ENCODE results near the gene DAGLA. TPM values are rescaled to one million over a fixed set of nuclear protein-coding genes. Genes with fewer than 3 reads are reported as not detected.

The DAGLA gene
- total RNA-seq, 1 donor from 2014 or later: 1.1 TPM

DNA sequence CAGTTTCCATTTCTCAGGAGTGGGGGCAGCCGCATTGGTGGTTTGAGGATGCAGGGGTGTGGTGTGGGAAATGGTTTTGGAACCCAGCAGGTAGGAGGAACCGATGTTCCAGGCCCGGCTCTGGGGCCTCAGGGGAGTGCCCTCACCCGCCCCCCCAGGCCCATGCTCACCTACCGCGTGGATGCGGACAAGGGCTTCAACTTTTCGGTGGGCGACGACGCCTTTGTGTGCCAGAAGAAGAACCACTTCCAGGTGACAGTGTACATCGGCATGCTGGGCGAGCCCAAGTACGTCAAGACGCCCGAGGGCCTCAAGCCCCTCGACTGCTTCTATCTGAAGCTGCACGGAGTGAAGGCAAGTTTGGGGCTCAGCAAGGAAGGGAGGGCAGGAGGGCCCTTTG lies 93.6 kb downstream of the DAGLA start:
- peaks cover 5% of the 10 kb centered on the region for H3K36me3 Mint-ChIP-seq
- Histone ChIP-seq H3F3A (ENCODE audit: low read depth) (no peaks in the 10 kb centered on the region), H3K9me3 (ENCODE audit: low read depth) (no peaks in the 10 kb centered on the region), H3K79me2 (ENCODE audit: low read depth) (no peaks in the 10 kb centered on the region), H3K9ac (peak overlapping the region; percentile 32), H3K4me2 (no peak overlapping the region), H3K36me3 (no peaks in the 10 kb centered on the region), H4K20me1 (ENCODE audit: low read depth) (no peaks in the 10 kb centered on the region), H2AFZ (replicated peaks) (no peak overlapping the region), H3K27me3 (no peaks in the 10 kb centered on the region), H3K4me3 (no peak overlapping the region), H3K27ac (no peak overlapping the region), H3K4me1 (peaks cover 10% of the 10 kb centered on the region)
- TF ChIP-seq EZH2phosphoT487 (IDR thresholded peaks at IDR 0.05): no peak
- no peak for TF ChIP-seq CTCF (IDR thresholded peaks at IDR 0.05)
- no peak for TF ChIP-seq EZH2 (IDR thresholded peaks at IDR 0.05)
- no peak for DNase-seq (ENCODE audit: low spot score)
- H3K4me1 Mint-ChIP-seq: peaks cover 29% of the 10 kb centered on the region
- H3K27me3 Mint-ChIP-seq (ENCODE audit: insufficient read depth, low read depth): no peaks in the 10 kb centered on the region
- no peaks in the 10 kb centered on the region for H3K9me3 Mint-ChIP-seq
- H3K4me3 Mint-ChIP-seq: no peak overlapping the region
- no peak overlapping the region for H3K27ac Mint-ChIP-seq

DNA sequence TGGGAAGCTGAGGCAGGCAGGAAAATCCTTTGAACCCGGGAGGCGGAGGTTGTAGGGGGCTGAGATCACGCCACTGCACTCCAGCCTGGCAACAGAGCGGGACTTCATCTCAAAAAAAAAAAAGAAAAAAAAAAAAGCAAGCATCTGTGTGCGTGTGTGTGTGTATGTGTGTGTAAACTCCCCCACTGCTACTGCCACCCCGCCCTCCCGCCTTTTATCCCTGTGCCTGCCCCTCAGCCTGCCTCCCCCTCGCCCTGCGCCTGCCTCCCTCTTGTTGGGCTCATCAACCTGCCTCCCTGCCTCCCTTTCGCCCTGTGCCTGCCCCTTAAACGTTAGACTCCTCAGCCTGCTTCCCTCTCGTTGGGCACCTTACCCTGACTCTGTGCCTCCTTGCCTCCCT lies 94.2 kb downstream of the DAGLA start:
- DNase-seq (ENCODE audit: low spot score): no peak
- no peak overlapping the region for H3K9ac ChIP-seq
- H3K4me2 ChIP-seq: no peak overlapping the region
- TF ChIP-seq CTCF (IDR thresholded peaks at IDR 0.05) (no peak), EZH2 (IDR thresholded peaks at IDR 0.05) (no peak), EZH2phosphoT487 (IDR thresholded peaks at IDR 0.05) (no peak)
- H3K4me3 ChIP-seq: no peak overlapping the region
- H3K4me1 ChIP-seq: peaks cover 5% of the 10 kb centered on the region
- peaks cover 29% of the 10 kb centered on the region for H3K4me1 Mint-ChIP-seq
- peak overlapping the region; percentile 90 for H3K27ac Mint-ChIP-seq
- no peaks in the 10 kb centered on the region for H3K27me3 Mint-ChIP-seq (ENCODE audit: insufficient read depth, low read depth)
- no peaks in the 10 kb centered on the region for H3K27me3 ChIP-seq
- H3K27ac ChIP-seq: no peak overlapping the region
- no peak overlapping the region for H3K4me3 Mint-ChIP-seq
- no peak overlapping the region for H2AFZ ChIP-seq (replicated peaks)
- H4K20me1 ChIP-seq (ENCODE audit: low read depth): no peaks in the 10 kb centered on the region
- no peaks in the 10 kb centered on the region for H3K9me3 ChIP-seq (ENCODE audit: low read depth)
- no peaks in the 10 kb centered on the region for H3K9me3 Mint-ChIP-seq
- H3F3A ChIP-seq (ENCODE audit: low read depth): no peaks in the 10 kb centered on the region
- H3K79me2 ChIP-seq (ENCODE audit: low read depth): no peaks in the 10 kb centered on the region
- H3K36me3 Mint-ChIP-seq: peaks cover 5% of the 10 kb centered on the region
- H3K36me3 ChIP-seq: no peaks in the 10 kb centered on the region

DNA sequence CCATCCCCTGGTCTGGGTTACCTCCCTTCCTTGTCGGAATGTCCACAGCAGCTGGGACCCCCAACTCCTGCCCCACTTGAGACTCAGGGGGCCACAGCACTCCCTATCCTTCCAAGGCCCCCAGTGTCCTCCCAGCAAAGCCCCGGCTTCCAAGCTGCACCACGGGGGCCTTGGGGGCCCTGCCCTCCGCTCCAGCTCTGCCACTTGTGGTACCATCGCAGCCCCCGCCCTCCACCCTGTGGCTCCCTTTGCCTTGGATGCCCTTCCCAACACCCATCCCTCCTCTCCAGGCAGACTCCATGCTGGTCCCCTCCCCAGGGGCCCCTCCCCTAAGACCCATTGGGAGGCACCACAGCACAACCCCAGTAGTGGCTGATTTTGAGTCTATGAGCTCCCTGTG lies 94.9 kb downstream of the DAGLA start:
- Mint-ChIP-seq H3K36me3 (peaks cover 5% of the 10 kb centered on the region), H3K27me3 (ENCODE audit: insufficient read depth, low read depth) (no peaks in the 10 kb centered on the region), H3K27ac (peak overlapping the region; percentile 90), H3K4me1 (peaks cover 29% of the 10 kb centered on the region), H3K4me3 (no peak overlapping the region), H3K9me3 (no peaks in the 10 kb centered on the region)
- Histone ChIP-seq H2AFZ (replicated peaks) (no peak overlapping the region), H3K36me3 (no peaks in the 10 kb centered on the region), H3F3A (ENCODE audit: low read depth) (no peaks in the 10 kb centered on the region), H3K4me2 (no peak overlapping the region), H3K4me3 (no peak overlapping the region), H3K4me1 (no peaks in the 10 kb centered on the region), H3K79me2 (ENCODE audit: low read depth) (no peaks in the 10 kb centered on the region), H3K27me3 (no peaks in the 10 kb centered on the region), H3K27ac (no peak overlapping the region), H3K9me3 (ENCODE audit: low read depth) (no peaks in the 10 kb centered on the region), H4K20me1 (ENCODE audit: low read depth) (no peaks in the 10 kb centered on the region), H3K9ac (no peak overlapping the region)
- TF ChIP-seq EZH2phosphoT487 (IDR thresholded peaks at IDR 0.05) (no peak), EZH2 (IDR thresholded peaks at IDR 0.05) (no peak), CTCF (IDR thresholded peaks at IDR 0.05) (no peak)
- no peak for DNase-seq (ENCODE audit: low spot score)

All from neural progenitor cell (in vitro differentiated cells).